ENCODE measurements around the gene MEAK7.

Gene MEAK7

GRCh38 chr16:84544031-84544773 is 39.7 kb upstream of the MEAK7 start:
- Histone ChIP-seq H3K27me3 (ENCODE audit: insufficient read depth, low read length) (no peaks in the 10 kb centered on the region), H3K9ac (ENCODE audit: low read depth, low read length) (no peak overlapping the region), H3K27ac (ENCODE audit: low read length) (no peak overlapping the region), H3K36me3 (ENCODE audit: insufficient read depth, low read depth, low read length) (no peaks in the 10 kb centered on the region), H3K4me3 (ENCODE audit: low read length) (no peak overlapping the region), H3K9me3 (ENCODE audit: insufficient read depth, low read depth, low read length) (no peaks in the 10 kb centered on the region), H3K4me1 (ENCODE audit: insufficient read depth, low read length) (peaks cover 3% of the 10 kb centered on the region; the same call in 1 of the 2 replicates)

- no peak overlapping the region for H3K9ac ChIP-seq (ENCODE audit: low read depth, low read length)
- no peak overlapping the region for H3K4me3 ChIP-seq (ENCODE audit: low read length)
- H3K9me3 ChIP-seq (ENCODE audit: insufficient read depth, low read depth, low read length), result no peaks in the 10 kb centered on the region
- H3K36me3 ChIP-seq (ENCODE audit: insufficient read depth, low read depth, low read length), result no peaks in the 10 kb centered on the region
- peaks cover 3% of the 10 kb centered on the region; the same call in 1 of the 2 replicates for H3K4me1 ChIP-seq (ENCODE audit: insufficient read depth, low read length)
- H3K27ac ChIP-seq (ENCODE audit: low read length), result no peak overlapping the region
- no peaks in the 10 kb centered on the region for H3K27me3 ChIP-seq (ENCODE audit: insufficient read depth, low read length)
Observed at GRCh38 chr16:84543253-84543652, 38.8 kb upstream of the MEAK7 start.

GRCh38 chr16:84541999-84542817 is 37.7 kb upstream of the MEAK7 start:
- H3K9me3 ChIP-seq (ENCODE audit: insufficient read depth, low read depth, low read length), result no peaks in the 10 kb centered on the region
- no peaks in the 10 kb centered on the region for H3K27me3 ChIP-seq (ENCODE audit: insufficient read depth, low read length)
- H3K4me3 ChIP-seq (ENCODE audit: low read length), result no peak overlapping the region
- H3K27ac ChIP-seq (ENCODE audit: low read length), result no peak overlapping the region
- H3K4me1 ChIP-seq (ENCODE audit: insufficient read depth, low read length), result peaks cover 1% of the 10 kb centered on the region; the same call in 1 of the 2 replicates
- H3K9ac ChIP-seq (ENCODE audit: low read depth, low read length), result no peak overlapping the region
- H3K36me3 ChIP-seq (ENCODE audit: insufficient read depth, low read depth, low read length), result no peaks in the 10 kb centered on the region

GRCh38 chr16:84540194-84540593 is 35.7 kb upstream of the MEAK7 start:
- Histone ChIP-seq H3K27ac (ENCODE audit: low read length) (no peak overlapping the region), H3K27me3 (ENCODE audit: insufficient read depth, low read length) (no peaks in the 10 kb centered on the region), H3K9me3 (ENCODE audit: insufficient read depth, low read depth, low read length) (no peaks in the 10 kb centered on the region), H3K9ac (ENCODE audit: low read depth, low read length) (no peak overlapping the region), H3K4me3 (ENCODE audit: low read length) (no peak overlapping the region), H3K4me1 (ENCODE audit: insufficient read depth, low read length) (peaks cover 13% of the 10 kb centered on the region), H3K36me3 (ENCODE audit: insufficient read depth, low read depth, low read length) (no peaks in the 10 kb centered on the region)

- Histone ChIP-seq H3K4me3 (ENCODE audit: low read length) (no peak overlapping the region), H3K4me1 (ENCODE audit: insufficient read depth, low read length) (peaks cover 21% of the 10 kb centered on the region), H3K9me3 (ENCODE audit: insufficient read depth, low read depth, low read length) (no peaks in the 10 kb centered on the region), H3K27ac (ENCODE audit: low read length) (no peak overlapping the region), H3K36me3 (ENCODE audit: insufficient read depth, low read depth, low read length) (no peaks in the 10 kb centered on the region), H3K9ac (ENCODE audit: low read depth, low read length) (no peak overlapping the region), H3K27me3 (ENCODE audit: insufficient read depth, low read length) (no peaks in the 10 kb centered on the region)
Observed at GRCh38 chr16:84538222-84538840, 33.9 kb upstream of the MEAK7 start.

GRCh38 chr16:84537491-84538151 is 33.2 kb upstream of the MEAK7 start:
- H3K4me1 ChIP-seq (ENCODE audit: insufficient read depth, low read length), result peaks cover 28% of the 10 kb centered on the region
- no peak overlapping the region for H3K4me3 ChIP-seq (ENCODE audit: low read length)
- no peak overlapping the region for H3K9ac ChIP-seq (ENCODE audit: low read depth, low read length)
- H3K36me3 ChIP-seq (ENCODE audit: insufficient read depth, low read depth, low read length), result no peaks in the 10 kb centered on the region
- H3K27me3 ChIP-seq (ENCODE audit: insufficient read depth, low read length), result no peaks in the 10 kb centered on the region
- H3K27ac ChIP-seq (ENCODE audit: low read length), result no peak overlapping the region
- H3K9me3 ChIP-seq (ENCODE audit: insufficient read depth, low read depth, low read length), result no peaks in the 10 kb centered on the region

- no peak overlapping the region for H3K27ac ChIP-seq (ENCODE audit: low read length)
- H3K9ac ChIP-seq (ENCODE audit: low read depth, low read length), result peak overlapping the region; percentile 27; the same call in 1 of the 2 replicates
- no peaks in the 10 kb centered on the region for H3K9me3 ChIP-seq (ENCODE audit: insufficient read depth, low read depth, low read length)
- H3K36me3 ChIP-seq (ENCODE audit: insufficient read depth, low read depth, low read length), result no peaks in the 10 kb centered on the region
- H3K4me1 ChIP-seq (ENCODE audit: insufficient read depth, low read length), result peaks cover 37% of the 10 kb centered on the region
- H3K4me3 ChIP-seq (ENCODE audit: low read length), result no peak overlapping the region
- H3K27me3 ChIP-seq (ENCODE audit: insufficient read depth, low read length), result no peaks in the 10 kb centered on the region
Observed at GRCh38 chr16:84535851-84536250, 31.4 kb upstream of the MEAK7 start.

GRCh38 chr16:84535408-84535807 is 30.9 kb upstream of the MEAK7 start:
- no peaks in the 10 kb centered on the region for H3K36me3 ChIP-seq (ENCODE audit: insufficient read depth, low read depth, low read length)
- no peak overlapping the region for H3K27ac ChIP-seq (ENCODE audit: low read length)
- H3K9ac ChIP-seq (ENCODE audit: low read depth, low read length), result peak overlapping the region; percentile 27; the same call in 1 of the 2 replicates
- no peaks in the 10 kb centered on the region for H3K9me3 ChIP-seq (ENCODE audit: insufficient read depth, low read depth, low read length)
- no peaks in the 10 kb centered on the region for H3K27me3 ChIP-seq (ENCODE audit: insufficient read depth, low read length)
- H3K4me3 ChIP-seq (ENCODE audit: low read length), result no peak overlapping the region
- peaks cover 37% of the 10 kb centered on the region for H3K4me1 ChIP-seq (ENCODE audit: insufficient read depth, low read length)

GRCh38 chr16:84534815-84535214 is 30.4 kb upstream of the MEAK7 start:
- peaks cover 37% of the 10 kb centered on the region for H3K4me1 ChIP-seq (ENCODE audit: insufficient read depth, low read length)
- H3K27ac ChIP-seq (ENCODE audit: low read length), result no peak overlapping the region
- no peak overlapping the region for H3K4me3 ChIP-seq (ENCODE audit: low read length)
- H3K9me3 ChIP-seq (ENCODE audit: insufficient read depth, low read depth, low read length), result peaks cover 5% of the 10 kb centered on the region
- H3K36me3 ChIP-seq (ENCODE audit: insufficient read depth, low read depth, low read length), result no peaks in the 10 kb centered on the region
- H3K27me3 ChIP-seq (ENCODE audit: insufficient read depth, low read length), result no peaks in the 10 kb centered on the region
- no peak overlapping the region for H3K9ac ChIP-seq (ENCODE audit: low read depth, low read length)

GRCh38 chr16:84532855-84533486 is 28.5 kb upstream of the MEAK7 start:
- H3K36me3 ChIP-seq (ENCODE audit: insufficient read depth, low read depth, low read length), result no peaks in the 10 kb centered on the region
- H3K27me3 ChIP-seq (ENCODE audit: insufficient read depth, low read length), result no peaks in the 10 kb centered on the region
- H3K4me3 ChIP-seq (ENCODE audit: low read length), result 0 out of 2 replicates have a peak overlapping the region, but pooled peaks have one; percentile 7
- H3K9ac ChIP-seq (ENCODE audit: low read depth, low read length), result peak overlapping the region; percentile 33; the same call in 1 of the 2 replicates
- peaks cover 10% of the 10 kb centered on the region for H3K9me3 ChIP-seq (ENCODE audit: insufficient read depth, low read depth, low read length)
- H3K27ac ChIP-seq (ENCODE audit: low read length), result peak overlapping the region; percentile 20
- peaks cover 37% of the 10 kb centered on the region for H3K4me1 ChIP-seq (ENCODE audit: insufficient read depth, low read length)

- Histone ChIP-seq H3K4me3 (ENCODE audit: low read length) (0 out of 2 replicates have a peak overlapping the region, but pooled peaks have one; percentile 7), H3K4me1 (ENCODE audit: insufficient read depth, low read length) (peaks cover 37% of the 10 kb centered on the region), H3K36me3 (ENCODE audit: insufficient read depth, low read depth, low read length) (no peaks in the 10 kb centered on the region), H3K27ac (ENCODE audit: low read length) (peak overlapping the region; percentile 20), H3K27me3 (ENCODE audit: insufficient read depth, low read length) (no peaks in the 10 kb centered on the region), H3K9ac (ENCODE audit: low read depth, low read length) (peak overlapping the region; percentile 63; the same call in 1 of the 2 replicates), H3K9me3 (ENCODE audit: insufficient read depth, low read depth, low read length) (peaks cover 10% of the 10 kb centered on the region)
Observed at GRCh38 chr16:84532291-84532724, 27.8 kb upstream of the MEAK7 start.
